Measurements from ENCODE around the gene GPSM1. TPM values are rescaled to one million over a fixed set of nuclear protein-coding genes. Genes with fewer than 3 reads are reported as not detected.

Gene GPSM1
- total RNA-seq, 1 donor from 2014 or later: 59.4 TPM

DNA sequence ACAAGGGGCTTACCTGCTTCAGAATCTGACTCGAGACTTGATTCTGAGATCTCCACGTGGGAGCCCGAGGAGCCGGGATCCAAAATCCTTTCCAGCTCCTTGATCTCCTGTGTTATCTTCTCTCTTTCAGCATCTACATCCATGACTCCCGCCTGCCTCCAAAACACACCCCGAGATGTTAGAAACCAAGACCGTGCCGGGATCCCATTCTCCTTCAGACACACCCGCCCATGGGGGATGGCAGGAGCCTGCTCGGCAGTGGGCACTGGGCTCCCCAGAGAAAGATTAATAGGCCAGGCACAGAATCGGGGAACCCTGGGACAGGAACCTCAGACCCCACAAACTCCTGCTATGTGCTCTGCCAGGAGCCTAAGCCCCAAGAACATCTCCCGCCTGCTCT is 70.9 kb downstream of the GPSM1 start:
- FAIRE-seq (no peak), DNase-seq (ENCODE audit: low read depth) (no peak)
- peak overlapping the region; percentile 24 for H3K27ac Mint-ChIP-seq (ENCODE audit: unreplicated experiment)
- H3K27me3 Mint-ChIP-seq (ENCODE audit: low read depth, unreplicated experiment): no peaks in the 10 kb centered on the region
- no peak overlapping the region for H3K27ac ChIP-seq (ENCODE audit: low read depth, low read length)
- H3K36me3 Mint-ChIP-seq (ENCODE audit: low read depth, unreplicated experiment): peaks cover 14% of the 10 kb centered on the region
- H3K79me2 ChIP-seq (ENCODE audit: insufficient read depth, low read length): peaks cover 40% of the 10 kb centered on the region
- H4K20me1 ChIP-seq (ENCODE audit: insufficient read depth, low read length): peaks cover 35% of the 10 kb centered on the region
- TF ChIP-seq CTCF (IDR thresholded peaks at IDR 0.05; ENCODE audit: insufficient read depth, low read depth, low read length) (no peak), EZH2 (IDR thresholded peaks at IDR 0.05; ENCODE audit: insufficient read depth, low read length) (no peak)
- H3K9ac ChIP-seq (ENCODE audit: low read length): peak overlapping the region; percentile 91
- no peaks in the 10 kb centered on the region for H3K27me3 ChIP-seq (ENCODE audit: insufficient read depth, low read length)
- H3K4me1 Mint-ChIP-seq (ENCODE audit: low read depth, unreplicated experiment): peaks cover 9% of the 10 kb centered on the region
- peaks cover 22% of the 10 kb centered on the region for H3K36me3 ChIP-seq (ENCODE audit: insufficient read depth, low read length)
- H3K4me3 ChIP-seq (ENCODE audit: insufficient read depth, low read depth, low read length): no peak overlapping the region
- H3K4me1 ChIP-seq (ENCODE audit: insufficient read depth, low read length): peaks cover 15% of the 10 kb centered on the region
- H2AFZ ChIP-seq (ENCODE audit: low read depth, low read length): no peak overlapping the region
- H3K9me3 Mint-ChIP-seq (ENCODE audit: unreplicated experiment): no peaks in the 10 kb centered on the region
- peak overlapping the region; percentile 99 for H3K4me2 ChIP-seq (ENCODE audit: low read length)
- H3K9me3 ChIP-seq (ENCODE audit: insufficient read depth, low read depth, low read length): no peaks in the 10 kb centered on the region
- H3K4me3 Mint-ChIP-seq (ENCODE audit: unreplicated experiment): peak overlapping the region; percentile 96

GRCh38 chr9:136399176-136400037 is 72.1 kb downstream of the GPSM1 start:
- H3K9me3 Mint-ChIP-seq (ENCODE audit: unreplicated experiment): no peaks in the 10 kb centered on the region
- no peaks in the 10 kb centered on the region for H3K9me3 ChIP-seq (ENCODE audit: insufficient read depth, low read depth, low read length)
- FAIRE-seq: no peak
- H3K27me3 ChIP-seq (ENCODE audit: insufficient read depth, low read length): no peaks in the 10 kb centered on the region
- H3K27ac ChIP-seq (ENCODE audit: low read depth, low read length): peak overlapping the region; percentile 51
- peaks cover 14% of the 10 kb centered on the region for H3K36me3 Mint-ChIP-seq (ENCODE audit: low read depth, unreplicated experiment)
- peak overlapping the region; percentile 39 for H2AFZ ChIP-seq (ENCODE audit: low read depth, low read length)
- peak overlapping the region; percentile 96 for H3K4me3 Mint-ChIP-seq (ENCODE audit: unreplicated experiment)
- peaks cover 40% of the 10 kb centered on the region for H3K79me2 ChIP-seq (ENCODE audit: insufficient read depth, low read length)
- peaks cover 30% of the 10 kb centered on the region for H4K20me1 ChIP-seq (ENCODE audit: insufficient read depth, low read length)
- no peak for TF ChIP-seq EZH2 (IDR thresholded peaks at IDR 0.05; ENCODE audit: insufficient read depth, low read length)
- no peak for TF ChIP-seq CTCF (IDR thresholded peaks at IDR 0.05; ENCODE audit: insufficient read depth, low read depth, low read length)
- H3K36me3 ChIP-seq (ENCODE audit: insufficient read depth, low read length): peaks cover 19% of the 10 kb centered on the region
- no peak for DNase-seq (ENCODE audit: low read depth)
- H3K27me3 Mint-ChIP-seq (ENCODE audit: low read depth, unreplicated experiment): no peaks in the 10 kb centered on the region
- H3K4me1 ChIP-seq (ENCODE audit: insufficient read depth, low read length): peaks cover 15% of the 10 kb centered on the region
- peak overlapping the region; percentile 82 for H3K4me3 ChIP-seq (ENCODE audit: insufficient read depth, low read depth, low read length)
- H3K4me2 ChIP-seq (ENCODE audit: low read length): peak overlapping the region; percentile 99
- H3K27ac Mint-ChIP-seq (ENCODE audit: unreplicated experiment): peak overlapping the region; percentile 88
- peak overlapping the region; percentile 91 for H3K9ac ChIP-seq (ENCODE audit: low read length)
- H3K4me1 Mint-ChIP-seq (ENCODE audit: low read depth, unreplicated experiment): peaks cover 9% of the 10 kb centered on the region
